Stimulated activated CD4-positive, alpha-beta T cell treated with anti-CD3 and anti-CD28 coated beads, Interleukin-2, amount 100 ng/mL, for 4 hours (primary cell): ENCODE measurements around the gene HSDL1.
A peak's percentile ranks its signal among the peaks of the same experiment; 100 is the strongest.

Source experiments
- DNase-seq: peaks from one replicate; pipeline ENCODE4 v3.0.0-alpha.2; 2020; ENCODE audit warnings: low read depth

The HSDL1 gene

DNA sequence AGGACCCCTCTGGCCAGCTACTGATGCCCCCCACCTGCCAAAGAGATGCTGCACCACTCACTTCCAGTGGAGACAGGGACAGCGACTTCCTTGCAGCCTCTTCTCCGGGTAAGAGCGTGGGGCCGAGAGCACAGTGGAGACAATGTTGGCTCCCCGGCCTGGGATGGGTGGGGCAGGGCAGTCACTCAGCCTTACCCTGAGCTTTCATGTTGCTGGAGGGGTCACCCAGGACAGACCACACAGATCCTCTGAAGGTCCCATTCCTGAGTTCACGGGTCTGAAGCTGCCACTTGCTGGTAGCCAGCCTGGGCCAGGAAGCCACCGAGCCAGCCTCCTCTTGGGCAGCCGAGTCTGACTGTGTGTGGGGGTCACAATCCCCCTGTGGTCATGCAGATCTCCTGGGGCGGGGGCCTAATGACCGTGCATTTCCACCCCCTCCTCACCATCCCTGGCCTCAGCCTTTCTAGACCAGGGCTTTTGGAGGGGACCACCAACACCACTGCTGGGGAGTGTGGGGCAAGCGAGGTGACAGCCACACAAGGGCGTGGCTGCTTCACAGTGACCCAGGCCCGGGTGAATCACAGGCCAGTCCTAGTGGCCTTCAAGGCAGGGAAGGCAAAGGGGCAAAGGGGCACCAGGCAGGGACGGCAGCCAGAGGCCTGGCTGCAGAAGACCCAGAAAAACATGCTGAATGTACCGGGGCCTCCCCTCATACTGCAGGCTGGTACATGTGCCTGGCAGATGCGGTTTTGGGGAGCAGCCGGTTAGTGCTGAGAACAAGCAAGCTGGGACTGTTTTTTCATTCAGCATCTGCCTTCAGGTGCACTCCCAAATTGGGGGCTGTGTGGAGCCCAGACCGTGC is 31.4 kb upstream of the HSDL1 start:
- DNase-seq = no peak

DNA sequence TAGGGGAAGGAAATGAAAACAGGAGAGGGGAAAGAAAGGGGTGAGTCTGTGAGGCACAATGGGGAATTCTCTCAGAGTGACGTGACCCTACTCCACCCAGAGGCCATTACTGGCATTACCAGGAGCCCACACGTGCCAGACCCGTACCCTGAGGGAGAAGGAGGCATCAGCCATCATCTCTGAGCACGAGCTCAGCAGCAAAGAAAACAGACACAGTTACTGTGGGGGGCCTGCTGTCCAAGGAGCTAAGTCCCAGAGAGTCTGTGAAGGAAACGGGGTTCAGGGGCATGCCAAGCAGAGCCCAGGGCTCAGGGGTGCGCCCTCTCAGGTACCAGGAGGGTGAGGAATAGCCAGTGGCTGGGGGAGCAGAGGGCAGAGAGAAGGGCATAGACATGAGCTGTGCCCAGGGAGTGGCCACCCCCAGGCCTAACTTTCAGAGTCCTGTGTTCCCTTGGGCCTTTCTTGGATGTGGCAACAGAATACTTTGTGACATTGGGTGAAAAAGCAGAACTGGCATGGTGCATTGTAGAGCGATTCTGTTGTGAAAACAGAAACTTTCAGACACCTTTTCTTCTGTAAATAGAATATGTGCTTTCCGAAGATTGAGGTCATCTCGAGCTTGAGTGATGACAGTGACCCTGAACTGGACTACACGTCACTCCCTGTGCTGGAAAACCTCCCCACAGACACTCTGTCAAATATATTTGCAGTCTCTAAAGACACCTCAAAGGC is 30.5 kb upstream of the HSDL1 start:
- DNase-seq = peak; percentile 50

DNA sequence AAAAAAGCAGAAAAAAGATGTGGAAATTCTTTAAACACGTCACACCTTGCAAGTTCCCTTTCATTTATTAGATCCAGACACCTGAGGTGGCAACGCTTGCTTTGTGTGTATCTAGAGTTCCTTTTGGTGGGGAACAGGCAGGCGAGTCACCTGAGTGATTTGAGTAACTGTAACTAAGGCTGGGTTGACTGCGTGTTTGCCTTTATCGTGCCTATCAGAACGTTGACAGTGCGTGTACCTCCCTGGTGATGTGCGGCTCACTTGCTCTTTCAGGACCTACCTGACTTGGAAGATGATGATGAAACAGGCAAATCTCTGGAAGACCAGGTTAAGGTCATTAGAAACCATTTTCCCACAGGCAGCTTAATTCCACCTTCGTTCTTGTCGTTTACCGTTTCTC is 29.4 kb upstream of the HSDL1 start:
- no peak for DNase-seq

DNA sequence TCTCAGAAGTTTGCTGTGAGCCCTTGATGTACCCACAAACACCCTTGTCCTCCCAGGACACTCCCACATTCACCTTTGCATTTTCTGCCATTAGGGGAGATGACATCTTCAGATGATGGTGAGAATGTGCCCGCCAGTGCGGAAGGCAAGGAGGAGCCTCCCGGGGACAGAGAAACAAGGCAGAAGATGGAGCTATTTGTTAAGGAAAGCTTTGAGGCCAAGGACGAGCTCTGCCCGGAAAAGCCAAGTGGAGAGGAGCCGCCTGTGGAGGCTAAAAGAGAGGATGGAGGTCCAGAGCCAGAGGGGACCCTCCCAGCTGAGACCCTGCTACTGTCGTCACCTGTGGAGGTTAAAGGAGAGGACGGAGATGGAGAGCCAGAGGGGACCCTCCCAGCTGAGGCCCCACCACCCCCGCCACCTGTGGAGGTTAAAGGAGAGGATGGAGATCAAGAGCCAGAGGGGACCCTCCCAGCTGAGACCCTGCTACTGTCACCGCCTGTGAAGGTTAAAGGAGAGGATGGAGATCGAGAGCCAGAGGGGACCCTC is 24.9 kb upstream of the HSDL1 start:
- no peak for DNase-seq

DNA sequence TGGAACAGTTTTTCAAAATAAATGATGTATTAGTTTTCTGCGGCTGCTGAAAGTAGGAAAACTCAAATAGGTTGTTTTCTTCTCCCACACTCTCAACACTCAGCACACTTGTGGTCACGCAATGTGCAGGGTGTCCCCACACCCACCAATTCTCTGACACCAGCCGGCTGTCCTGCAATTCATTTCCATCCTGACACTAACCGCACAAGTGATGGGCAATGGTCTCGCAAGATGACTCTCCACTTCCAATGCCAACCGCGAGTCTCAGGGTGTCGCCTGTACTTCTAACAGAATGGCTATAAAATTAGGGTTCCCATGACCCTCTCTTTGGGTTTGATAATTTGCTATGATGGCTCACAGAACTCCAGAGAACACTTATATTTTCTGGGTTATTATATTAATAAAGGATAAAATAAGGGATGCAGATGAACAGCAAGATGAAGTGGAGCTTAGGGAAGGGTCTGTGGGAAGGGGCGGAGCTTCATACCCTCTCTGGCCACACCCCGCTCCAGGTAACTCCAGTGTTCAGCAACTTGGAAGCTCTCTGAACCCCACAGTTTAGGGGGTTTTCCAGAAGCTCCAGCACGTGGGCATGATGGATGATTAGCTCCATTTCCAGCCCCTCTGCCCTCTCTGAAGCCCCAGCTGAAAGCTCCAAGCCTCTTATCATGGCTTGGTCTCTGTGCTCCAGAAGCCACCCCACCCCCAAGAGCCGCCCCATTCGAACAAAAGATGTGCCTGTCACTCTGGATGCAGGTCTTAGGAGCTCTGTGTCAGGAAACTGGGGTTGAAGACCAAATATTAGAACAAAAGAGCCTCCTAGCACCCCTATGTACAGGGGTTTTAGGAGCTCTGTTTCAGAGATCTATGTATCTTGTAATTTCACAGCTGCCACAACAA is 22.1 kb upstream of the HSDL1 start:
- no peak for DNase-seq

DNA sequence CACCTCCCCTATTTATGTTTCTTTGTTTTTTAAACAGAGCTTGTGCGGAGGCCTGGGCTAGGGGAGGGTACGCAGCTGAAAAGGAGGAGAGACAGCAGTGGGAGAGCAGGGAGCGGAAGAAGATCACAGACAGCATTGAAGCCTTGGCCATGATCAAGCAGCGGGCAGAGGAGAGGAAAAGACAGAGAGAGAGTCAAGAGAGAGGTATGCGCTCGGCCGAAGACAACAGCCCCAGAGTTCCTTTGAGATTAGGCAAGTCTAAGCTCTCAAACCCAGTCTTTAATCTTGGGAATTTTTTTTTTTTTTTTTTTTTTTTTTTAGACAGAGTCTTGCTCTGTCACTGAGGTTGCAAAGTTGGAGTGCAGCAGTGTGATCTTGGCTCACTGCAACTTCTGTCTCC is 20.8 kb upstream of the HSDL1 start:
- DNase-seq = no peak

DNA sequence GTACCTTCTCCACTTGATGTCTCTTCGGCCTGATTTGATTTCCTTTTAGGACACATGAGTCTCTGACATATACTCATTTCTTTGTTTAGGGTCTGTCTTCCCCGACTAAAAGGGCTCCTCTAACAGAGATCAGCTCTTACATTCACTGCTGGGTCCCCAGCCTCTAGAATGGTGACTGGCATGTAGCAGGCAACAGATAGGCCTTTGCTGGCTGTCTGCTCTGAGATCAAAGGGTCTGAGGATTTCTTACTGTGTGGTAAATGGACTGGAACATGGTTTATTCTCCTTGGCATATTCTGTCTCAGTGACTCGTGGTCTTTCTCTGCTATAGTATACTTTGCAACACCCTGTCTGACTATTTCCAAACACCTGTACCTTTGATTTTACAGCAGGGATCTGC is 16.8 kb upstream of the HSDL1 start:
- DNase-seq = no peak

DNA sequence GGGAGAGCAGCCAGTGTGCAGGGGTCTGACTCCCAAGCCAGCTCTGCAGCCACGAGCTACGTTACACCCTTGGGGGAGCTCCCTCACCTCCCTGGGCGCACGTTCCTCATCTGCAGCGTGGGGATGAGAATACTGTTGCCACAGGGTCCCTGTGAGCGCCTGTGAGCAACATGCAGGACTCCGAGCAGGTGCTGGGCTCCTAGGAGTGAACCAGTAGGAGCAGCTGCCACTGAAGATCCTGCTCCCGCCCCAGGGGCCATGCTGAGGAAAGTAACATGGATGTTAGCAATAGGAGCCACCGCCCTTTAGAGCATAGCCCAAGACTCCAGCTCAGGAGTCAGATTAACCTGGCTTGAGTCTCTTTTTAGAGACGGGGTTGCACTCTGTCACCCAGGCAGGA is 16.1 kb upstream of the HSDL1 start:
- no peak for DNase-seq

DNA sequence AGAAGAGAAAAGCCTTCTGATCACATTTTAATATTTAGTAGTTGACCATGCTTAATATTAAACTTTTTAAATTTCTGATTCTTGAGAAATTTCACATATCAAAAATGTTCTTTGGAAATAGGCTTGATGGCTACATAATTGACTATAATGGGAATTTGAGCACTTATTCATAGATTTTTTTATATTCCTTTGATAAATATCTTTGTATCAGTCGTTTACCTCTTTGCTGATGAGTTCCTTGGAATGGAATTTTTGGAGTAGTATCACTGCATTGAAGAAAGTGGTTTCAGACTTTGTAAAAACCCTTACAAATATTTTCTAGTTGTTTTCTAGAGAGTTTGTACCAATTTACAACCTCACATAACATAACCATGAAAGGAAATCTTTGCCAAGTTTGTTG is 14.8 kb upstream of the HSDL1 start:
- no peak for DNase-seq

DNA sequence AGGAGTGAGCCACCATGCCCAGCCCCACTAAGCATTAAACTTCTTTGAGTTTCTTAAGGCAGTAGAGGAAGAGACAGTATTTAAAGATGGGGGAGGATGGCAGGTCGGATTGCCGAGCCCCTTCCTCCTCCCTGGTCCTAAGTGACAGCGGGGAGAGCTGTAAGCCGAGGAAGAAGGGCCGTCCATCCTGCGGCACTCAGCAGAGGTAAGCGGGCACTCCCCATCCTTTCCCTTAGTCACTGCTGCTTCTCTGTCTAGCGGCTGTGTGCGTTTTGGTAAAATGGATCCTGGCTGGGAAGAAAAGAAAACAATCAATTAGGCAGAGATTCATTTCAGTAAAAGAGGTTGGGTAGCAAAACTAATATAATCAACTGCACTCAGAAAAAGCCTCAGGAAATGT is 14.0 kb upstream of the HSDL1 start:
- no peak for DNase-seq

DNA sequence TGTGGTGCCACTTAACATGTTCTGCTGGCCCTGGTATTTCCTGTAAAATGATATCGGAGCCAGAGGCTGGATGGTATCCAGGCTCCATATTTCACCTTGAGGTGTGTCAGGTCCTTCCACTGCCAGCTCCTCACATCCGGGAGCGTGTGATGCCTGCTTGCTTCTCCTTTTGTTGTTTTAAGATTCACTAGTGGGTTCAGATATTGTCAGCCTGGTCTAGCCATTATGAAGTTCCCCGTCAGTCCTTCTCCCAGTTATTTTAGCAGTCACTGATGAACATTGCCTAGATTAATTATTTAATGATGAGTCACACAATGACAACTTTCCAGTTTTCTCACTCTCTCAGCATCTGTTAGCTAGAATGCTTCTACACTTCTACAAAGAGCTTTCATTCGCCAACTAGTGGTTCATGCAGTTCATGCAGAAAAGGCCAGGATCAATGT is 11.4 kb upstream of the HSDL1 start:
- no peak for DNase-seq

DNA sequence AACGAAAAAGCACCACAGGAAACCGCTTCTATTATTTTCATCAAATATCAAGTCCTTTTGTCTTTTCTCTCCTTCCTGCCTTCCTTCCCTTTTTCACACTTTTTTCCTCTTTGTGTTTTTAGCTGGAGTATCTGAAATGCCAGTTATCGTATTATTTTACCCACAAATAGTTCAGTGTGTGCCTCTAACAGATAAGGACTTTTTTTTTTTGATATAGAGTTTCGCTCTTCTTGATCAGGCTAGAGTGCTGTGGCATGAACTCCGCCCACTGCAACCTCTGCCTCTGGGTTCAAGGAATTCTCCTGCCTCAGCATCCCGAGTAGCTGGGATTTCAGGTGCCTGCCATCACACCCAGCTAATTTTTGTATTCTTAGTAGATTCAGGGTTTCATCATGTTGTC is 10.8 kb upstream of the HSDL1 start:
- no peak for DNase-seq

DNA sequence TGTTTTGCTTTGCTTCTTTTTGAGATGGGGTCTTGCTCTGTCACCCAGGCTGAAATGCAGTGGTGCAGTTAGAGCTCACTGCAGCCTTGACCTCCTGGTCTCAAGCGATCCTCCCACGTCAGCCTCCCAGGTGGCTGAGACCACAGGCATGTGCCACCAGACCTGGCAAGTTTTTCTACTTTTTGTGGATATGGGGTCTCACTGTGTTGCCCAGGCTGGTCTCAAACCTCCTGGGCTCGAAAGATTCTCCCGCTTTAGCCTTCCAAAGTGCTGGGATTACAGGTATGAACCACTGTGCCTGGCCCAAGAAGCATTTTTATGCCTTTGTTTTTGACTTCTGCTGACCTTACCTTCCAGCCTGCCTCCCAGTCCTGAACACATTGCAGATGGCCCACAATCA is 10.2 kb upstream of the HSDL1 start:
- DNase-seq = no peak

DNA sequence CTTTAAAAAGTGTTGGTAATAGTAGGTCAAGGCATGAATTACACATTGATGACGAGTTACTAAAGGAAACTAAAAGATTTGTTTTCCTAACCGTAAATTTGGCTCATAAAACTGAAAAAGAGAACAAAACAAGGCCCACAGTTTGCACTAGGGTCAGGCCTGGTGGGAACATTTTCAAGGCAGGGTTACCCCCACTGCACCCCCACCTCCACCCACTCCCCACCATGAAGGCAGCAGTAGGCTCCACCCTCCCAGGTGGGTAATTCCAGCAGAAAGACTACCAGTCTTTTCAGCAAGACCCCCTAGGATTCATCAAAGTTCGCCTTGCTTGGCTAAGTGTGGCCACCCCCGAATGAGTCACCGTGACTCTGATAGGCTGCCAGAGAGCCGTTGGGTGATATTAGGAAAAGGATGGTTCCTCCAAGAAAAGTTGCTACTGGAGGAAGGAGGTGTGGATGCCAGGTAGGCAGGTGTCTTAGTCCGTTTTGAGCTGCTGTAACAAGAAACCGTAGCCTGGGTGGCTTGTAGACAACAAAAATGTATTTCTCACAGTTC is 8.8 kb upstream of the HSDL1 start:
- DNase-seq = no peak

DNA sequence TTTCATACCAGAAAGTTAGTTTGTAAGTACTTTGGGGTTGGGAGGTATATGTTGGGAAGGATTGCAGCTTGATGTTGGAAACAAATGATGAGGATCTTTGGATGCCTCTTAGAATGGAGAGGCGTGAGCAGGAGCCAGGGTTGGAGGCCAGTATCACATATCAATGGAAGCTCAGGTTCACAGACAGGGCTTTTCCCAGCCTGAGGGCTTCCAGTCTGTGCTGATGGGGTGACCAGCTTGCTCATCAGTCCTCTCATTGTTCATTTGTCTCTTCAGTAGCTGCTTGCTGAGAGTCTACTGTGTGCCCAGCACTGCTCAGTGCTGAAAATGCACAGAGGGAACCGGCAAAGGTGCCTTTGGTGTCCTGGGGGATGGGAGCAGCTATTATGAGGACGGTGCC is 5.9 kb upstream of the HSDL1 start:
- DNase-seq = no peak

DNA sequence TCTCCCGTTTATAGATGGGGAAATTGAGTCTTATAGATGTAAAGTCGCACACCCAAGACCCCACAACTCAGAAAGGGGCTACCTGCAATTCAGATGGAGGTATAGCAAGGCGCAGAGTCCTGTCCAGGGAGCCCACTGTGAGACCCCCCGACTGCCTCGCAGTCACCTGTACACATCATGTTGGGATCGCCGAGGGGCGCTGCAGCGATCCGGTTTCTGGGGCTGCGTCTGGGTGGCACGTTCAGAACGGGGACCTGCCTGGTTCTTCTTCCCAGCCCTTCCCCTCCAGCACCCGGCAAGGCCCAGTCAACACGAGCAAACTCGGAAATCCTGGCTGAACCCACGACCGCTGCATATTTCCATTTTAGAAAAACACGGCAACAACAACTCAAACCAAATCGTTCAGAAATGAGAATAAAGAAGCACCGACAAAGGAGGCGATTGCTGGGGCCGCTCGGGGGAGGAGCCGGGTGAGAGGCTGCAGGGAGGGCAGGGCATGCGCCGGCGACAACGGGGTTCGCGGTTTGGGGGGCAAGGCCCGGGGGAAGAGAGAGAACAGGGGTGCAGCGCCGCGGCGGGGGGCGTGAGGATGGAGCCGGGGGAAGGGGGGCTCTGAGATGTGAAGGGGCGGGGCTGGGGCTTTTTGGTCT is 643 bp downstream of the HSDL1 start:
- DNase-seq = peak; percentile 5

DNA sequence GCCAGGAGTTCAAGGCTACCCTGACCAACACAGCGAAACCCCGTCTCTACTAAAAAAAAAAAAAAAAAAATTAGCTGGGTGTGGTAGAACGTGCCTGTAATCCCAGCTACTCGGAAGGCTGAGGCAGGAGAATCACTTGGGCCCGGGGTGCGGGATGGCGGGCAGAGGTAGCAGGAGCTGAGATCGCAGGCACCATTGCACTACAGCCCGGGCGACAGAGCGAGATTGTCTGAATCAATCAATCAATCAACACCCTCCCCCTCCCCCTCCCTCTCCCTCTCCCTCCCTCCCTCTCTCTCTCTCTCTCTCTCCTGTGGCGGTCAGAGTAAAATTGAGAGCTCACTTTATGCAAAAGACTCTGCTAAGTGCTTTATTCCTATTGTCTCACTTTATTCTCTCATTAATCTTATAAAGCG is 1.2 kb downstream of the HSDL1 start:
- no peak for DNase-seq

DNA sequence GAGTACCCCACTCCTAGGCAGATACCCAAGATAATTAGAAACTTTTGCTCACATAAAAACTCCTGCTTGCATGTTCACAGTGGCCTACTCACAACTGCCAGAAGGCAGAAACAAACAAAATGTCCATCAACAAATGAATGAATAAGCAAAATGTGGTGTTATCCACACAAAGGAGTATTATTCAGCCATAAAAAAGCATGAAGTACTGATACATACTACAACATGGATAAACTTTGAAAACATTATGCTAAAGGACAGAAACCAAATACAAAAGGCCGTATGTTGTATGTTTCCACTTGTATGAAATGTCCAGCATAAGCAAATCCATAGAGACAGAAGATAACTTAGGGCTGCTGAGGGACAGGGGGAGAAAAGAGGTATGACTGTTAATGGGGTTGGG is 1.9 kb downstream of the HSDL1 start:
- no peak for DNase-seq

DNA sequence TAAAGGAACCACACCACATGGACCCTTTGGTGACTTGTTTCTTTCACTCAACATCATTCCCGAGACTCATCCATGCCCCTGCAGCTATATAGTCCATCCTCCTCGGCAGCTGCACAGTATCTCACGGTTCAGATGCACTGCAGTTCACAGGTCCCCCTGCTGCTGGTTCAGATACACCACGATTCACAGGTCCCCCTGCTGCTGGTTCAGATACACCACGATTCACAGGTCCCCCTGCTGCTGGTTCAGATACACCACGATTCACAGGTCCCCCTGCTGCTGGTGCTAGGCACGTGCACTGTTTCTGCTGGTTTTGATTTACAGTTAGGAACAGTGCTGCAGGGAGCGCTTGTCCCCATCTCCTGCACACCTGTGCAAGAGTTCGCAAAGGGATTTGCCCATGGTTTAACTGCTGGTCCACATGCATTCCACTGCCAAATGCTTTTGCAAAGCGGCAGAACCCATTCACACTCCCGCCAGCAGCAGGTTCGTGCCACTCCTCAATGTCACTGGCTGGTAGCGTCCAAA is 3.8 kb downstream of the HSDL1 start:
- DNase-seq = no peak

DNA sequence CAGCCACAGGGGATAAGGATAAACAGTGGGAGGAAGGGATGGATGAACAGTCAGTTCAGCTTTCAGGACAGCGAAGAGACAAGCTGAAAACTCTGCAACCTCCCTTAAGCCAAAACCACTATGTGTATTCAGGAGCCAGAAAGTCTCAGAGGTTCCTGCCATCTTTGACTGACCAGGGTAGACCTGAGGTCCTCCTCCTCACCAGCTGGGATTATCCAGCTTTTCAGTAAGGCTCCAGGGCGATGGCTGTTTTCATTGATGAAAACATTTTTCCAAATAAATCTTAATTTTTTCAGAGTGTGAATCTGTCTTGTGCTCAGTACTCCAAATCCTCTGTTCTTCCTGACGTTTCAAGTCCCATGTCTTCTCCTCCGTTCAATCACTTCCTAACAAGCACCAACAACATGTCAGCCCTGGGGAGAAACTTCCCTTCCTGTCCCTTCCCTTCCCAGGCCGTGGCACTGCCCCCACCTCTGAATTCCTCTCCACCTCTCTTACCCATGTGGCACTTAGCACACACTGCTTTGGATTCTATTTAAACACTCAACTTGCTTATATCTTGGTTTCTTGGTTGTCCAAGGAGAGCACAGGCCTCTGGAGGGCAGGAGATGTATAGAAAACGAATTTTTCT is 5.2 kb downstream of the HSDL1 start:
- no peak for DNase-seq
